ES-I3 (cell line): ENCODE results near the gene MYH15.
"Not testable (repeated sequence)": the region's sequence is repeated elsewhere in the genome, so short reads cannot be mapped to it uniquely, and the experiment has no call there.

ENCODE experiments used
- H3K36me3 ChIP-seq: 2 replicates; pipeline ENCODE4 v1.6.1; 2013; ENCODE audit warnings: mild to moderate bottlenecking, low read length, control low read depth, moderate library complexity; ENCODE audit not compliant: insufficient read depth
- H3K4me1 ChIP-seq: 2 replicates; pipeline ENCODE4 v1.6.1; 2013; ENCODE audit warnings: mild to moderate bottlenecking, control low read depth, low read length; ENCODE audit not compliant: insufficient read depth
- H3K9ac ChIP-seq: 2 replicates; pipeline ENCODE4 v1.6.1; 2013; ENCODE audit warnings: low read depth, mild to moderate bottlenecking, low read length, moderate library complexity
- H3K9me3 ChIP-seq: 2 replicates; pipeline ENCODE4 v1.6.1; 2013; ENCODE audit warnings: mild to moderate bottlenecking, low read length, moderate library complexity; ENCODE audit not compliant: control insufficient read depth, insufficient read depth

MYH15 gene

GRCh38 chr3:108388136-108389132, 122.0 kb downstream of the MYH15 start:
- no peaks in the 10 kb centered on the region for H3K9me3 ChIP-seq
- no peaks in the 10 kb centered on the region for H3K4me1 ChIP-seq
- no peak overlapping the region for H3K9ac ChIP-seq
- H3K36me3 ChIP-seq = no peaks in the 10 kb centered on the region

DNA sequence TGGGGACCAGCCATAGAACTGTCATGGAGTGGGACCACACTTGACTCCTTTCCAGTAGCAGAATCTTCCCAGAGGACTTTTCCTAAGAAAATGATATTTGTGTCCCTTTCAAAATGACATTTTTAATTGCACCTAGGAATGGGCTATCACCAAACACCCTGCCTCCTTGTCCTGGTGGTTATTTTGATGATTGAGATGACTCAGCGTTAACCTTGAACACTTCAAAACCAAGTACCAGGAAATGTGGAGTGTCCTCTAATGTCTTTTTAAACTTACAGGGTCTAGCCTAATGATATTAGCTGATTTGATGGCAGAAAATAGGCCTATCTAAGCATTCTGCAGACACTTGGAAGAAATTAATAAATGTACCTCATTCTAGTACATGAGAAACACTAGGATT, 123.3 kb downstream of the MYH15 start:
- Histone ChIP-seq H3K9ac (no peak overlapping the region), H3K36me3 (no peaks in the 10 kb centered on the region), H3K4me1 (0 out of 2 replicates have a peak, but pooled peaks cover under 1% of the 10 kb centered on the region), H3K9me3 (no peaks in the 10 kb centered on the region)

- H3K36me3 ChIP-seq = no peaks in the 10 kb centered on the region
- 0 out of 2 replicates have a peak, but pooled peaks cover 8% of the 10 kb centered on the region for H3K4me1 ChIP-seq
- H3K9ac ChIP-seq = no peak overlapping the region
- no peaks in the 10 kb centered on the region for H3K9me3 ChIP-seq
Observed at GRCh38 chr3:108383306-108383705, 127.1 kb downstream of the MYH15 start.

- Histone ChIP-seq H3K4me1 (peaks cover 15% of the 10 kb centered on the region; the same call in 1 of the 2 replicates), H3K9me3 (no peaks in the 10 kb centered on the region), H3K36me3 (no peaks in the 10 kb centered on the region), H3K9ac (no peak overlapping the region)
Observed at GRCh38 chr3:108381529-108382140, 128.8 kb downstream of the MYH15 start.

GRCh38 chr3:108380128-108380795, 130.1 kb downstream of the MYH15 start:
- peaks cover 15% of the 10 kb centered on the region; the same call in 1 of the 2 replicates for H3K4me1 ChIP-seq
- H3K36me3 ChIP-seq = no peaks in the 10 kb centered on the region

DNA sequence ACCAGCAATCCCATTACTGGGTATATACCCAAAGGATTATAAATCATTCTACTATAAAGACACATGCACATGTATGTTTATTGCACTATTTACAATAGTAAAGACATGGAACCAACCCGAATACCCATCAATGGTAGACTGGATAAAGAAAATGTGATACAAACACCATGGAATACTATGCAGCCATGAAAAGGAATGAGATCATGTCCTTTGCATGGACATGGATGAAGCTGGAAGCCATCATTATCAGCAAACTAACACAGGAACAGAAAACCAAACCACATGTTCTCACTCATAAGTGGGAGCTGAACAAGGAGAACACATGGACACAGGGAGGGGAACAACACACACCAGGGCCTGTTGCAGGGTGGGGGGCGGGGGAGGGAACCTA, 131.4 kb downstream of the MYH15 start:
- not testable (repeated sequence) for H3K9ac ChIP-seq, H3K36me3 ChIP-seq, H3K9me3 ChIP-seq
- H3K4me1 ChIP-seq = peaks cover 15% of the 10 kb centered on the region; the same call in 1 of the 2 replicates

More at GRCh38 chr3:108380128-108380795, 130.1 kb downstream of the MYH15 start:
- H3K9me3 ChIP-seq = no peaks in the 10 kb centered on the region
- H3K9ac ChIP-seq = no peak overlapping the region

DNA sequence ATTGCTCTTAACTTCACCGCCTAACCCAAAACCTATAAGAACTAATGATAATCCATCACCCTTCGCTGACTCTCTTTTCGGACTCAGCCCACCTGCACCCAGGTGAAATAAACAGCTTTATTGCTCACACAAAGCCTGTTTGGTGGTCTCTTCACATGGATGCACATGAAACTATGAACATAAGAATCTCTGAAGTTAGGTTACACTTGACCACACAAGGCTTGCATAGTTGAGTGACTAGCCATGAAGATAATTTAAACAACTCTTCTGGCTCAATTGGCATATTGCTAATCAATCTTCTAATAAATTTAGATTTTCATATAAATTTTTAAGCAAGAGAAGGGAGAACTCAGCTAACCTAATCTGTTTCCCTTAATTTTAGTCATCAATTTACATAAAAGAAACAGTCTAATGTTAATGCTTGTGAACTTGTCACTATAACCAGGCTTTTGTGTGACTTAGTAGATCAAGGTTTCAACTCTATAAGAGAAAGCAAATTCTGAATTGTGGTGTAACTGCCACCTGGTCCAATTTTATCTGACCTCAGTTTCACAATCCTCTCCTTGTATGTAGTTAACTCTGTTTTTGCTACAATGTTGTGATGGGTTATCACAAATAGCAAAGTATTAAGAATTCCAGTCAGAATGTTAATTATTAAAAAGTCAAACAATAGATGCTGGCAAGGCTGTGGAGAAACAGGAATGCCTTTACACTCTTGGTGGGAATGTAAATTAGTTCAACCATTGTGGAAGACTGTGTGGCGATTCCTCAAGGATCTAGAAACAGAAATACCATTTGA, 132.0 kb downstream of the MYH15 start:
- H3K9ac ChIP-seq = no peak overlapping the region
- H3K4me1 ChIP-seq = peaks cover 15% of the 10 kb centered on the region; the same call in 1 of the 2 replicates
- H3K36me3 ChIP-seq = no peaks in the 10 kb centered on the region
- no peaks in the 10 kb centered on the region for H3K9me3 ChIP-seq

DNA sequence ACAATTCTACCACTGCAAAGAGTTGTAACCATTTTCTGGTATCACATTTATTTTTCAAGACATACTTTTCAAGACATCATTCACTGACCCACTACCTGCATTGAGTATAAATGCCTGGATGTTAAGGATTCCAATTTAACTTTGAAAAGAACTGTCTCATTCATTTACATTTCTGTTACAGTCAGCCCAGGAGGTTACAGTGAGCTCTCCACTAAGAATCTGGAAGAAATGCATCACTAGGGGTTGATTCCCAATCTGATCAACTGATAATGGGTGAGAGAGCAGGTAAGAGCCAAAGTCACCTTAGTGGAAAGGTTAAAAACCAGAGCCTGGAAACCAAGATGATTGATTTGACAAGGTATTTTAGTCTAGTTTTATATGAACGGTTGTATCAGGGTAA, 133.0 kb downstream of the MYH15 start:
- no peaks in the 10 kb centered on the region for H3K9me3 ChIP-seq
- H3K4me1 ChIP-seq = peaks cover 15% of the 10 kb centered on the region; the same call in 1 of the 2 replicates
- no peaks in the 10 kb centered on the region for H3K36me3 ChIP-seq
- H3K9ac ChIP-seq = no peak overlapping the region

- Histone ChIP-seq H3K4me1 (peaks cover 7% of the 10 kb centered on the region; the same call in 1 of the 2 replicates), H3K9ac (no peak overlapping the region), H3K9me3 (no peaks in the 10 kb centered on the region), H3K36me3 (no peaks in the 10 kb centered on the region)
Observed at GRCh38 chr3:108376026-108376425, 134.4 kb downstream of the MYH15 start.

GRCh38 chr3:108359011-108359410, 151.4 kb downstream of the MYH15 start:
- Histone ChIP-seq H3K9me3 (no peaks in the 10 kb centered on the region), H3K36me3 (no peaks in the 10 kb centered on the region), H3K4me1 (no peaks in the 10 kb centered on the region), H3K9ac (no peak overlapping the region)

DNA sequence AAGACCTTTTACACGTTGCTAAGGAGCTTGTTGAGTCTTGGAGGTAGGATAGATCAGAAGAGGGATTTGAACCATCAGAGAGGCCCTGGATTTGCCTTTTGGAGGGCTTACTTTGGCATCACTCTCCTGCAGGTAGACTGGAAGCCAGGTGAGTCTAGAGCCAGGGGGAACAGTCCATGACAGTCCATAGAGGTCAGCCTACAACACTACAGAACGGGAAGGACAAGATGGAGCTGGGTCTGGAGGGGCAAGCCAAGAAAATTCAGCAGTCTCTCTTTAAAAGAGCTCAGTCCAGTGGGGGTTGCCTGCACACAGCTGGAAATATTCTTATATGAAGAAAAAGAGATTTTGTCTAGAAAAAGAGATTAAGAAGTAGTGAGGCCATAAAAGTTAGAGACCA, 153.4 kb downstream of the MYH15 start:
- no peak overlapping the region for H3K9ac ChIP-seq
- no peaks in the 10 kb centered on the region for H3K4me1 ChIP-seq
- no peaks in the 10 kb centered on the region for H3K36me3 ChIP-seq
- H3K9me3 ChIP-seq = no peaks in the 10 kb centered on the region

GRCh38 chr3:108354562-108354961, 155.8 kb downstream of the MYH15 start:
- no peaks in the 10 kb centered on the region for H3K4me1 ChIP-seq
- H3K9me3 ChIP-seq = no peaks in the 10 kb centered on the region
- H3K9ac ChIP-seq = no peak overlapping the region
- no peaks in the 10 kb centered on the region for H3K36me3 ChIP-seq

GRCh38 chr3:108352176-108352575, 158.2 kb downstream of the MYH15 start:
- Histone ChIP-seq H3K9me3 (no peaks in the 10 kb centered on the region), H3K36me3 (no peaks in the 10 kb centered on the region), H3K9ac (no peak overlapping the region), H3K4me1 (no peaks in the 10 kb centered on the region)
